Dedifferentiated amniotic fluid mesenchymal stem cell (primary cell): ENCODE measurements around the gene MFAP5.
"Not testable (repeated sequence)": the region's sequence is repeated elsewhere in the genome, so short reads cannot be mapped to it uniquely, and the experiment has no call there.

Source experiments
- DNase-seq: peaks from one replicate; pipeline ENCODE4 v3.0.0-alpha.2; 2016; ENCODE audit errors: extremely low spot score

MFAP5 gene

GRCh38 chr12:8629486-8630033, 33.1 kb downstream of the MFAP5 start:
- no peak for DNase-seq

- no peak for DNase-seq
Measured at GRCh38 chr12:8628731-8629130, 33.9 kb downstream of the MFAP5 start.

GRCh38 chr12:8624750-8625149, 37.9 kb downstream of the MFAP5 start:
- DNase-seq: not testable (repeated sequence)

GRCh38 chr12:8622646-8623045, 40.0 kb downstream of the MFAP5 start:
- no peak for DNase-seq

GRCh38 chr12:8615206-8615605, 47.4 kb downstream of the MFAP5 start:
- DNase-seq: no peak

GRCh38 chr12:8613881-8614280, 48.7 kb downstream of the MFAP5 start:
- not testable (repeated sequence) for DNase-seq

- DNase-seq: no peak
Measured at GRCh38 chr12:8612629-8613028, 50.0 kb downstream of the MFAP5 start, which contains the start of gene AICDA. TSS of gene AICDA (minus strand) at chr12:8612859. CDS start at chr12:8612767, 92 bp downstream.

GRCh38 chr12:8609061-8609570, 53.5 kb downstream of the MFAP5 start:
- DNase-seq: peak; percentile 66

GRCh38 chr12:8606890-8607289, 55.7 kb downstream of the MFAP5 start:
- DNase-seq: no peak

GRCh38 chr12:8605057-8605456, 57.6 kb downstream of the MFAP5 start:
- no peak for DNase-seq

- DNase-seq: no peak
Measured at GRCh38 chr12:8603856-8604255, 58.8 kb downstream of the MFAP5 start.

- no peak for DNase-seq
Measured at GRCh38 chr12:8603286-8603685, 59.3 kb downstream of the MFAP5 start.

- DNase-seq: no peak
Measured at GRCh38 chr12:8596561-8596960, 66.1 kb downstream of the MFAP5 start.
